ENCODE data around the gene PDE4C. TPM values are rescaled to one million over a fixed set of nuclear protein-coding genes. Genes with fewer than 3 reads are reported as not detected.

PDE4C gene
- total RNA-seq, 1 donor from 2014 or later = 2.1 TPM

Other genes starting within 250 kb of the PDE4C start
- gene ARRDC2, start 218.3 kb downstream of the PDE4C start, total RNA-seq = 5.7 TPM
- 0.52 TPM for gene IL12RB1, start 139.5 kb downstream of the PDE4C start, total RNA-seq
- gene MAST3, start 128.7 kb downstream of the PDE4C start, total RNA-seq = 3.7 TPM
- gene PIK3R2, start 73.3 kb downstream of the PDE4C start, total RNA-seq = 11.5 TPM
- 3.7 TPM for gene IFI30, start 52.6 kb downstream of the PDE4C start, total RNA-seq
- 4.2 TPM for gene MPV17L2, start 33.2 kb downstream of the PDE4C start, total RNA-seq
- gene RAB3A, start 22.4 kb downstream of the PDE4C start, total RNA-seq = 0.52 TPM
- gene IQCN, start 48.0 kb upstream of the PDE4C start, total RNA-seq = 0.52 TPM
- gene JUND, start 55.2 kb upstream of the PDE4C start, total RNA-seq = 111 TPM
- 119 TPM for gene LSM4, start 96.6 kb upstream of the PDE4C start, total RNA-seq
- 10.4 TPM for gene PGPEP1, start 114.2 kb upstream of the PDE4C start, total RNA-seq
- 1.0 TPM for gene GDF15, start 159.7 kb upstream of the PDE4C start, total RNA-seq
- gene LRRC25, start 171.2 kb upstream of the PDE4C start, total RNA-seq = 2.1 TPM
- gene SSBP4, start 193.0 kb upstream of the PDE4C start, total RNA-seq = 79.3 TPM
- gene ISYNA1, start 211.7 kb upstream of the PDE4C start, total RNA-seq = 86.6 TPM